BLaER1 treated with 17β-estradiol and CSF1 and Interleukin-3, amounts not matched to agents 10 nM and 100 nM (cell line): ENCODE measurements around the gene HDGF.

Experiments
- H3K27ac ChIP-seq, 11 experiments: shearing (Covaris generic); formaldehyde crosslinking; 2 replicates each; pipeline ENCODE4 v1.8.1; 2022
- H3K27me3 ChIP-seq, 11 experiments: shearing (Covaris generic); formaldehyde crosslinking; 2 replicates each; pipeline ENCODE4 v1.8.1; 2022
- H3K36me3 ChIP-seq, 11 experiments: shearing (Covaris generic); formaldehyde crosslinking; 2 replicates each; pipeline ENCODE4 v1.8.1; 2022
- H3K4me1 ChIP-seq, 10 experiments: shearing (Covaris generic); formaldehyde crosslinking; 2 replicates each; pipeline ENCODE4 v1.8.1; 2022
- H3K4me2 ChIP-seq, 11 experiments: shearing (Covaris generic); formaldehyde crosslinking; 2 replicates each; pipeline ENCODE4 v1.8.1; 2022
- H3K4me3 ChIP-seq, 10 experiments: shearing (Covaris generic); formaldehyde crosslinking; 2 replicates each; pipeline ENCODE4 v1.8.1; 2022
- H3K9ac ChIP-seq, 11 experiments: shearing (Covaris generic); formaldehyde crosslinking; 2 replicates each; pipeline ENCODE4 v1.8.1; 2022
- H3K9me3 ChIP-seq, 11 experiments: shearing (Covaris generic); formaldehyde crosslinking; replicated peaks in 1 of 11; 2 replicates each; pipeline ENCODE4 v1.8.1; 2022
- H4K20me1 ChIP-seq, 11 experiments: shearing (Covaris generic); formaldehyde crosslinking; 2 replicates each; pipeline ENCODE4 v1.8.1; 2022
- Cebpa-rat ChIP-seq, 11 experiments: shearing (Covaris generic); IDR thresholded peaks; 2 replicates each; pipeline ENCODE4 v1.8.1; 2022

Gene HDGF

GRCh38 chr1:156705918-156706656, 45.4 kb downstream of the HDGF start:
- TF ChIP-seq Cebpa-rat (IDR thresholded peaks at IDR 0.05) = no peak
- Histone ChIP-seq H3K36me3 (no peaks in the 10 kb centered on the region), H3K27ac (peak overlapping the region in 7 of 11 experiments; percentile 2 to 66 (median 49); a peak in 10 of 22 replicates), H3K4me2 (peak overlapping the region; percentile 89 to 100 (median 99)), H3K27me3 (peaks cover 33 to 48% (median 40%) of the 10 kb centered on the region in 11 experiments), H4K20me1 (peaks cover 0 to 55% (median 8%) of the 10 kb centered on the region in 11 experiments; a peak in 9 of 22 replicates), H3K4me3 (peak overlapping the region; percentile 51 to 71 (median 60)), H3K4me1 (peaks cover 26 to 39% (median 33%) of the 10 kb centered on the region in 10 experiments), H3K9ac (peak overlapping the region; percentile 7 to 81 (median 66); a peak in 21 of 22 replicates), H3K9me3 (no peaks in the 10 kb centered on the region)

GRCh38 chr1:156705321-156705917, 46.1 kb downstream of the HDGF start, which contains the start of gene CRABP2:
Gene CRABP2 (minus strand): TSS chr1:156705583. CDS start chr1:156705446, 137 bp downstream.
- H3K27ac ChIP-seq = peak within 1 kb of the TSS in 7 of 11 experiments; percentile 2 to 66 (median 49); a peak in 10 of 22 replicates
- H3K4me1 ChIP-seq = peaks cover 26 to 39% (median 33%) of the 10 kb centered on the region in 10 experiments
- peaks cover 0 to 55% (median 8%) of the 10 kb centered on the region in 11 experiments; a peak in 9 of 22 replicates for H4K20me1 ChIP-seq
- peak within 1 kb of the TSS; percentile 7 to 81 (median 66); a peak in 21 of 22 replicates for H3K9ac ChIP-seq
- peaks cover 33 to 49% (median 40%) of the 10 kb centered on the region in 11 experiments for H3K27me3 ChIP-seq
- peak within 1 kb of the TSS; percentile 89 to 100 (median 99) for H3K4me2 ChIP-seq
- no peaks in the 10 kb centered on the region for H3K9me3 ChIP-seq
- H3K4me3 ChIP-seq = peak within 1 kb of the TSS; percentile 51 to 71 (median 60)
- no peaks in the 10 kb centered on the region for H3K36me3 ChIP-seq
- TF ChIP-seq Cebpa-rat (IDR thresholded peaks at IDR 0.05) = no peak

GRCh38 chr1:156704930-156705320, 46.5 kb downstream of the HDGF start:
- Histone ChIP-seq H3K4me1 (peaks cover 26 to 39% (median 32%) of the 10 kb centered on the region in 10 experiments), H3K4me2 (peak overlapping the region; percentile 89 to 100 (median 99)), H3K4me3 (peak overlapping the region; percentile 51 to 71 (median 60)), H3K27me3 (peaks cover 33 to 49% (median 40%) of the 10 kb centered on the region in 11 experiments), H3K9ac (peak overlapping the region in 8 of 11 experiments; percentile 16 to 81 (median 56); a peak in 11 of 22 replicates), H3K9me3 (no peaks in the 10 kb centered on the region), H4K20me1 (peaks cover 0 to 52% (median 8%) of the 10 kb centered on the region in 11 experiments; a peak in 8 of 22 replicates), H3K36me3 (no peaks in the 10 kb centered on the region), H3K27ac (no peak overlapping the region)
- no peak for TF ChIP-seq Cebpa-rat (IDR thresholded peaks at IDR 0.05)

GRCh38 chr1:156704166-156704711, 47.2 kb downstream of the HDGF start:
- H3K9me3 ChIP-seq = no peaks in the 10 kb centered on the region
- H3K27me3 ChIP-seq = peaks cover 33 to 49% (median 40%) of the 10 kb centered on the region in 11 experiments
- no peak overlapping the region for H3K4me3 ChIP-seq
- TF ChIP-seq Cebpa-rat (IDR thresholded peaks at IDR 0.05) = no peak
- peak overlapping the region in 3 of 11 experiments; percentile 92 to 100 (median 99); a peak in 4 of 22 replicates for H3K4me2 ChIP-seq
- H3K4me1 ChIP-seq = peaks cover 26 to 39% (median 31%) of the 10 kb centered on the region in 10 experiments
- H4K20me1 ChIP-seq = peaks cover 0 to 46% (median 8%) of the 10 kb centered on the region in 11 experiments; a peak in 8 of 22 replicates
- no peaks in the 10 kb centered on the region for H3K36me3 ChIP-seq
- no peak overlapping the region for H3K27ac ChIP-seq
- 0 out of 22 replicates have a peak overlapping the region, but pooled peaks of 1 of the 11 experiments have one; percentile 37 for H3K9ac ChIP-seq

- no peak for TF ChIP-seq Cebpa-rat (IDR thresholded peaks at IDR 0.05)
- H3K36me3 ChIP-seq = no peaks in the 10 kb centered on the region
- H3K4me3 ChIP-seq = no peak overlapping the region
- H3K9ac ChIP-seq = no peak overlapping the region
- H3K4me1 ChIP-seq = peaks cover 26 to 39% (median 31%) of the 10 kb centered on the region in 10 experiments
- H3K4me2 ChIP-seq = no peak overlapping the region
- peaks cover 33 to 49% (median 40%) of the 10 kb centered on the region in 11 experiments for H3K27me3 ChIP-seq
- H3K27ac ChIP-seq = no peak overlapping the region
- no peaks in the 10 kb centered on the region for H3K9me3 ChIP-seq
- peaks cover 0 to 41% (median 8%) of the 10 kb centered on the region in 11 experiments; a peak in 8 of 22 replicates for H4K20me1 ChIP-seq
Measured at GRCh38 chr1:156703741-156704140, 47.7 kb downstream of the HDGF start.

GRCh38 chr1:156703336-156703735, 48.1 kb downstream of the HDGF start:
- H3K27ac ChIP-seq = no peak overlapping the region
- H3K4me1 ChIP-seq = peaks cover 26 to 39% (median 31%) of the 10 kb centered on the region in 10 experiments
- no peak overlapping the region for H3K4me3 ChIP-seq
- H4K20me1 ChIP-seq = peaks cover 0 to 37% (median 8%) of the 10 kb centered on the region in 11 experiments; a peak in 8 of 22 replicates
- no peaks in the 10 kb centered on the region for H3K9me3 ChIP-seq
- TF ChIP-seq Cebpa-rat (IDR thresholded peaks at IDR 0.05) = no peak
- peaks cover 33 to 49% (median 40%) of the 10 kb centered on the region in 11 experiments for H3K27me3 ChIP-seq
- H3K4me2 ChIP-seq = no peak overlapping the region
- no peak overlapping the region for H3K9ac ChIP-seq
- no peaks in the 10 kb centered on the region for H3K36me3 ChIP-seq

- Histone ChIP-seq H3K27me3 (peaks cover 32 to 37% (median 33%) of the 10 kb centered on the region in 11 experiments), H3K4me3 (no peak overlapping the region)
Measured at GRCh38 chr1:156700736-156701531, 50.5 kb downstream of the HDGF start.

GRCh38 chr1:156698995-156699394, 52.5 kb downstream of the HDGF start:
- Histone ChIP-seq H3K27ac (no peak overlapping the region), H3K4me2 (no peak overlapping the region), H3K4me1 (peaks cover 0 to 27% (median 23%) of the 10 kb centered on the region in 10 experiments; a peak in 18 of 20 replicates), H3K9me3 (no peaks in the 10 kb centered on the region), H3K4me3 (no peak overlapping the region), H3K9ac (no peak overlapping the region), H3K36me3 (no peaks in the 10 kb centered on the region), H3K27me3 (peaks cover 12 to 18% (median 14%) of the 10 kb centered on the region in 11 experiments), H4K20me1 (peaks cover 0 to 15% (median 0%) of the 10 kb centered on the region in 11 experiments; a peak in 4 of 22 replicates)
- TF ChIP-seq Cebpa-rat (IDR thresholded peaks at IDR 0.05) = no peak

More at GRCh38 chr1:156700736-156701531, 50.5 kb downstream of the HDGF start:
- H3K36me3 ChIP-seq = no peaks in the 10 kb centered on the region
- H3K4me1 ChIP-seq = peaks cover 14 to 35% (median 31%) of the 10 kb centered on the region in 10 experiments
- H3K27ac ChIP-seq = no peak overlapping the region
- H4K20me1 ChIP-seq = peaks cover 0 to 28% (median 8%) of the 10 kb centered on the region in 11 experiments; a peak in 7 of 22 replicates
- H3K9me3 ChIP-seq = no peaks in the 10 kb centered on the region
- no peak for TF ChIP-seq Cebpa-rat (IDR thresholded peaks at IDR 0.05)
- no peak overlapping the region for H3K9ac ChIP-seq
- no peak overlapping the region for H3K4me2 ChIP-seq
